Measurements from ENCODE around the gene FAAH.

The FAAH gene

DNA sequence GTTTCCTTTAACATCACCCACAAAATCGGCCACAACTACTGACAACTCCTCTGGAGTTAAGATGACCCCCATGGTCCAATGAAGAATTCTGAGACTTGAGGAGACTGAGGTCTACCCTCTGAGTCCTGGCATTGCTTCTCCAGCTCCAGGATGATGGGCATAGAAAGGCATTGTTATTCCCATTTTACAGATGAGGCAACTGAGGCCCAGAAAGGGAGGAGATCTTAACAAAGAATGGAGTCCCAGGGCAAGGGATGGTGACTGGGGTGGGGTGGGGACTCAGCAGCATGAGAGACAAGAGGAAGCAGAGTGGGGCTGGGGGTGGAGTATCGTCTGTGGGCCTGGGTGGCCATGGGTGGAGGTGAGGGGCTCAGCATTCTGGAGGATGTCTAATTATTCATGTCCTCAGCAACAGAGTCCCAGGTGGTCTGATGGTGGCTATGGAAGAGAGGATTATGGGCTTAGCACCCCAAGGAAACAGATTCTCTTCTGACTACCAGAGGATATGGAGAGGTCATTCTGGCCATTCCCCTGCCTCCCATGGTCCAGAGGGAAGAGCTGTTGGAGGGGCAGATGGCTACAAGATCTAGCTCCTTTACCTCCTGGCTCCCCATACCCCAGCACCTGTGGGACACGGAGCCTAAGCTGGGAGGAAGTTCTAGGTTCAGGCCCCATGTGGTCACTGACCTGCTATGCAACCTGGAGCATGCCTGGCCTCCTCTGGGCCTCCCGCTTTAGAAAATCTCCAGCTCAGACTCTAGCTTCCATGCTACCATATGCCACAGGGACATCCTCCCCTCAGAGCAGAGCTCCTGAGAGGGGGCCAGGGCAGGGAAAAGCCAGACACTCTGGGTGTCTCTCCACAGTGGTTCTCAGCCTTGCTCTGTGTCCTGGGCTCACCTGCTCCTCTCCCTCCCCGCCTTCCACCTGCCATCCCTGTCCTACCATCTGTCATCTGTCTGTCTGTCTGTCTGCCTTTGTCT is 58.1 kb downstream of the FAAH start:
- DNase-seq: no peak

DNA sequence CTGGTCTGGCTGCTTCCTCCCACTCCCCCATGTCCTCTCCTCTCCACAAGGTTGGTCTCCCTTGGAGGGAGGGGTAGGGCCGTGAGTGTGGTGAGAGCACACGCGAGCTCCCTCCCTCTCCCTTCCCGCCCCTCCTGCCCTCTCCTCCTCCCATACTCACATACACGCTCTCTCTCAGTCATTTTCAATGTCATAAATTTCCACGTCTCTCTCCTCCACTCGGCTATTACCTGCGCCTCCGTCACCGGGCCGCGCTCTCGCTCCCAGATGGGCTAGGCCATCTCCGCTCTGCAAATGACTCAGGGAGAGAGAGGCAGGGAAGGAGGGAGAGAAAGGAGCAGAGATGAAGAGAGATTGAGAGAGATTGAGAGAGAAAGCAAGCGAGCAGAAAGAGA is 58.8 kb downstream of the FAAH start:
- DNase-seq: no peak

DNA sequence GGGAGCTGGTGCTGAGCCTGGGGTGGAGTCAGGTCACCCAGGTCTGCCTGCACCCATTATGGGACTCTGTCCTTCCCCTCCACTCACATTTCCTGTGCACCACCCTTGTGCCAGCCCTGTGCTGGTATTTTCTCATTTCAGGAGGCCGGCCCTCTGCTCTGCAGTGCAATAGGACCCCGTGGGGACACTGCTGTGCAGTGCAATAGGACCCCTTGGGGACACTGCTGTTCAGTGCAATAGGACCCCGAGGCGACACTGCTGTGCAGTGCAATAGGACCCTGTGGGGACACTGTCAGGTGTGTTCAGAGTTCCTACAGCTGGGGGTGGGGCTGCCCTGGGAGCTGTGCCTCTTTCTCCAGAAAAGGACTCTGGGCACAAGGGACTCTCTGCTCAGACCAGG is 59.3 kb downstream of the FAAH start:
- no peak for DNase-seq

DNA sequence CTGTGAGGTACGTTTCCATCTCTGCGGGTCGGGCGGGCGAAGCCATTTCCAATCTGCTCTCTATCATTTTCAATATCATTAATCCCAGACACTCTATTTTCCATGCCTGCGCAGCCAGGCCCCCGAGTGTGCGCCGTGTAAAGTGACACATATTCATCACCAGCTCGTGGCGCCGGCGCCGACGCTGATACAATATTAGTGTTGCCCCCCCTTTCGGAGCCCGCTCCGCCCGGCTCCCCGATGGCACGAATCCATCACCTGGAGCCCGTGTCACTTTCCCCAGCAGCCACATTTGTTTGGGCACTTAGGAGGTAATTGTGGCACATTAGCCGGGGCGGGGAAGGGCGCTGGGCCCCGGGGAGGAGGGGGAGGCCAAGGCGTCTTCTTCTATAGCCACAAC is 61.8 kb downstream of the FAAH start:
- no peak for DNase-seq

DNA sequence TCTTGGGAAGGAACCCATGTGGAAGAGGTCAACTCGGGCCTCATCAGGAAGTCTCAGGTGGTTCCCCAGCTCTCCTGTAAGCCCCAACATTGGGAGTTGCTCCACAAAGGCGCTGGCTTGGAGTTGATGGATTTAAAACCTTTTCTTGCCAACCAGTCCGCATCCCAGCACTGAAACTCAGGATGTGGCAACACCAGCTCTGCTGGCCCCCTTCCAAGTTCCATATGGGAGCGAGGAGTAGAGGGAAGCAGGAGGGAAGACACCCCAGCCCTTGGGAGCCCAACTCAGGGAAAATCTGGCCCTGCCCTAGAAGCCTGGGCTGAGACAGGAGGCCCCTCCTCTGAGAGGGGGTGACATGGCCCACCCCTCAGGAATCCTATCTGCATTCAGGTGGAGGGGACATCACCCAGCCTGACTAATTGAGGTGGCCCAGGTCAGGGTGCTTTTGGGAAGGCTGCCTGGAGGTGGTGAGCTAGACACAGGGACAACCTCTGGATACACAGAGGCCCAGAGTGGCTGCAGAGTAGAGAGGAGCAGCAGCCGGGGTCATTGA is 62.4 kb downstream of the FAAH start:
- DNase-seq: no peak

DNA sequence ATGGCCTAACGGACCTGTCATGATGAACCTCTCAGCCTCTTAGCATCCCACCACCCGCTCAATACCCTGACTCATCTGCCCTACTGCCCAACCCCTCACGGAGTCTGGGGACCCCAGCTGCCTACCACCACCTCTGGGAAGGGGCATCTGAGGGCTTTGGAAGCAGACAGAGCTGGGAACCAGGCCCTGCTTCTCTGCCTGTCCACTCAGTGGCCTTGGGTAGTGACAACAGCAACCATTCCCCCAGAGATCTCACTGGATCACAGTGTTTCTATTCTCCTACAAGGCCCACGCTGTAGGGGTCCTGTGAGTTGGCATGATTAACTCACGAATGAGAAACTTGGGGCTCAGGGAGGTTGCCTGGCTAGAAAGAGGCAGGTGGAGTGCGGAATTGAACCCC is 63.1 kb downstream of the FAAH start:
- no peak for DNase-seq

DNA sequence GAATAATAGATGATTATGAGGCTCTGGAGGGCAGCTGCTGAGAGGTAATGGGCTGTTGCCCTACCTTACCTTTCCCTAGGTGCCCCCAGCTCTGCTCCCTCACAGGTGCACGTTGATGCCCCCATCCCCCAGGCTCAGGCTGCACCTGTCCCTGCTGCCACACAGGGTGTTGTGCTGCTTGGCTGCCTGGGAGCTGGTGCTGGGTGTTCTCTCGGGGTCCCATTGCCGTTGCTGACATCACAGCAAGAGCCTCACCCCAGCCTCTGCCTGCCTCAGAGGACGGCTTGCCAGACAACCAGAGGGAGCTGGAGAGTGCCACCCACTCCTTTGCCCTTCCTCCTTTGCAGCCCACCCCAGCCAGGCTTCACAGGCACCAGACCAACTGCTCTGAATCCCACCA is 64.1 kb downstream of the FAAH start:
- no peak for DNase-seq

DNA sequence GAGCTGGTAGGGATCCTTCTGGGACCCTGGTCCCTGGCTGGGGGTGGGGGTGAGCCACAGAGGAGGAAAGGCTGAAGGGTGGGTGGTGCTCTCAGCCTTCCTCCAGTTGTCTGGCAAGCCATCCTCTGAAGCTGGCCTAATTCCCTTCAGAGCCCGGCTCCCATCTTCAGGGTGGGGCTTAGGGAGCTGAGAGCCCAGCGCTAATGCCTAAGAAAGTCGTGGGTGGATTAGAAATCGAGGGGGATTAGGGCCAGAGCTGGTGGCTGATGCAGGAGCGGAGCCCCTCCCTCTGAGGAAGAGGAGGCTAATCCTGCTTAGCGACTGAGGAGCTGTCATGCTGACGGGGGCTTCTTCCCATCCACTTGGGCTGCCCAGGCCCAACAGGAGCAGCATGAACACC is 64.7 kb downstream of the FAAH start:
- no peak for DNase-seq

DNA sequence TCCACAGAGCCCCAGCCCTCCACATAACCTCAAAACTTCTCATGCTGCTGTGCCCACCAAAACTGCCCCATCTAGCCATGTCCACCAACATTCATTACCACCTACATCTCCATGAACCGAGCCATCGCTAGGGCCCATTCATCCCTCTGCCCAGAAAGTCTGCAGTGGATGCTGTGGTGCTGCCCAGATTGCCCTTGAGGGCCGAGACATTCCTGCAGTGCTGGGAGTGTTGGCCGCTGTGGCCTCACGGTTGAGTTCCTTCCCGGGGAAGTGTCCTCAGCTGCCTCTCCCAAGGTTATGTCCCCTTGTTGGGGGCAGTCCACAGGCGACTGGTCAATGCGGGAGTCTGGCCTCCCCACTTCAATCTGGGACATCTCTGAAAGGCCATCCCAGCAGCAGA is 65.2 kb downstream of the FAAH start:
- DNase-seq: no peak

DNA sequence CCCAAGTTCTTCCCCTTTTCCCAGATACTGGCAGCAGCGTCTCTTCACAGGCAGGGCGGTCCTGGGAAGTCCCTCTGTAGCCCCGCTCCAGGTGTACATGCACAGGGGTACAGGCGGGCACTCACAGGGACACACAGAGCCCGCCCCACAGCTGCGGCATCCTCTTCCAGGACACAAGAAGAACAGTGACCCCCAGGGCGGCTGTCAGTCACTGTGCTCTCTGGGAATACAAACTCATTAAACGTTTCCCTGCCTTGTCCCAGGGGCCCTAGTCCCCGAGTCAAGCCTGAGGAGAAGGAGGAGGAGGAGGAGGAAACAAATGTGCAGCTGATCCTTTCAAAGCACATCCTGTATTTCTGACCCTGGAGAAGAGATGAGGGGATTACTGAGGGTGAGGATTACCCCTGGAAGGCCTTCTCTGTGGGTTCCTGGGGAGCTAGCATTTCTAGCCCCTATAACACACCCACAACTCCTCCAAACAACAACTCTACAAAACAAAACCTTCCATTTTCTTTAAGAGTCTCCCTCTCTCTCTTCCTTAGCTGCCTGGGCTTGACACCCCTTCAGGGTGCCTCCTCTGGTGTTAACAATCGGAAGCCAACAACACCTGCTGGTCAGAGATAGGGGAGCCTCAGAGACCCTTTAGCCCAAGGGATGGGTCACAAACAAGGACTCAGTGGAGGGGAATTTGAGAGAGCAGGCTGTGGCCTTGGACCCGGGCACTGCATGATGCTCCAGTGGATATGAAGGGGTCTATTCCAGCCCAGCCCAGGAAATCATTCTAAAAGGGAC is 67.1 kb downstream of the FAAH start:
- no peak for DNase-seq

DNA sequence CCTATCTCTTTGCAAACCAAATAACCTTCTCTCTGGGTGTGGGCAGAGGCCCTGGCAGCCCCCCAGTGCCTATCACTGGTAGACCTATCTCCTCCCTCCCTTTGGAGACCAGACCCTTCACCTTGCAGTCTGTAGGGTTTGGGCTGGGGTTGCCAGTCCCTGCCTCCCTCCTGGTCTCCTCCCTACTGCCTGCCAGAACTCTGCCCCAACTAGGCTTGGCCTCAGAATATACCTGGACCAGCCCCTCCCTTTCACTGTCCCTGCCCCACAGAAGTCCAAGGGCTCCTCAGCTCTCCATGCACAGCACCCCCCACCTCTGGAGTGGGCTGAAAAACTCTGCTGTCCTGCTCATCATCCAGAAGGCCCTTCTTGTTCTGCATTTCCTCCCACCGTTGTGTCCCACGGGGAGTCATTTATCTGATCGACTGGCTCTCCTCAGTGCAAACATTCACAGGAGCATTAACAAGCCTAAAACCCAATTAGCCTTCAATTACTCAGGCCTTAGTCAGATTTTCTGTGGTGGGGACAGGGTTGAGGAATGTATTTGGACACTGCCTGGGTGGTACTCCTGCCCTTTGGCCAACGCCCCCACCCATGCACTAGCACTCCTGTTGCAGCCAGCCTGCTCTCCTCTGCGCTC is 67.8 kb downstream of the FAAH start:
- DNase-seq: no peak

Data from activated T-cell treated with anti-CD3 and anti-CD28 coated beads, Interleukin-2, amount 50 U/mL, for 48 hours (primary cell).